ENCODE results near the gene ZNF804B. TPM values are rescaled to one million over a fixed set of nuclear protein-coding genes. Genes with fewer than 3 reads are reported as not detected.

Gene ZNF804B
- total RNA-seq, 1 donor from 2014 or later: not detected

DNA sequence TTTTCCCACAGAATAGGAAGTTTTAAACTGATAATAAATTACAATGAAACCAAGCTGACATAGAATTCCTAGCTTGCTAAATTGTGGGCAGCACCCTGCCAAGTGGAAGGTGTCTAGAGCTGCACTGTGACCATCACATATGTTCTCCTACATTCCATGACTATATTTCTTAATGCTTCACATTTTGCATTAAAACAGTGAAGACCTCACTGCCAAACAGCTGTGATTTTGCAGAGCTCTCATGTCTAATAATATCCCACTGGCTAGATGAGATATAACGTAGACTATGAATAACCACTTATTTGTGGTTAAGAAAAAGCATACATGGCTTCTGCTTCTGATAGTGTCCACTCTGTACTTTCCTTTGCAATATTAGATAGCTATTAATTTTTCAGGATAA lies 264.4 kb downstream of the ZNF804B start:
- H3K27me3 Mint-ChIP-seq (ENCODE audit: low read depth): no peaks in the 10 kb centered on the region

GRCh38 chr7:89027781-89028180 lies 268.3 kb downstream of the ZNF804B start:
- no peak for DNase-seq (ENCODE audit: low spot score)
- Mint-ChIP-seq H3K36me3 (ENCODE audit: low read depth) (no peaks in the 10 kb centered on the region), H3K27ac (no peak overlapping the region), H3K4me1 (ENCODE audit: low read depth) (no peaks in the 10 kb centered on the region), H3K4me3 (ENCODE audit: low read depth) (no peak overlapping the region), H3K9me3 (no peaks in the 10 kb centered on the region), H3K27me3 (ENCODE audit: low read depth) (no peaks in the 10 kb centered on the region)
- intact Hi-C loops (cut with micrococcal nuclease): loop anchor here (2.0 kb wide), 1 partner anchor 25 kb away; no protein-coding TSS in a partner anchor

More for the DNA sequence above, 264.4 kb downstream of the ZNF804B start:
- no peak for DNase-seq (ENCODE audit: low spot score)
- H3K4me3 Mint-ChIP-seq (ENCODE audit: low read depth): no peak overlapping the region
- H3K27ac Mint-ChIP-seq: no peak overlapping the region
- intact Hi-C loops (cut with micrococcal nuclease): no loop called here
- H3K9me3 Mint-ChIP-seq: no peaks in the 10 kb centered on the region
- H3K36me3 Mint-ChIP-seq (ENCODE audit: low read depth): no peaks in the 10 kb centered on the region
- H3K4me1 Mint-ChIP-seq (ENCODE audit: low read depth): no peaks in the 10 kb centered on the region

- H3K4me1 Mint-ChIP-seq (ENCODE audit: low read depth): no peaks in the 10 kb centered on the region
- no peak overlapping the region for H3K27ac Mint-ChIP-seq
- no peak overlapping the region for H3K4me3 Mint-ChIP-seq (ENCODE audit: low read depth)
- H3K36me3 Mint-ChIP-seq (ENCODE audit: low read depth): no peaks in the 10 kb centered on the region
- no peaks in the 10 kb centered on the region for H3K9me3 Mint-ChIP-seq
- intact Hi-C loops (cut with micrococcal nuclease): loop anchor here (2.0 kb wide), 1 partner anchor 26 kb away; no protein-coding TSS in a partner anchor
- H3K27me3 Mint-ChIP-seq (ENCODE audit: low read depth): no peaks in the 10 kb centered on the region
- DNase-seq (ENCODE audit: low spot score): no peak
Measured at GRCh38 chr7:89028319-89028718, 268.8 kb downstream of the ZNF804B start.

- intact Hi-C loops (cut with micrococcal nuclease): loop anchor here (2.0 kb wide), 1 partner anchor 27 kb away; no protein-coding TSS in a partner anchor
- Mint-ChIP-seq H3K9me3 (no peaks in the 10 kb centered on the region), H3K4me3 (ENCODE audit: low read depth) (no peak overlapping the region), H3K36me3 (ENCODE audit: low read depth) (no peaks in the 10 kb centered on the region), H3K4me1 (ENCODE audit: low read depth) (no peaks in the 10 kb centered on the region), H3K27me3 (ENCODE audit: low read depth) (no peaks in the 10 kb centered on the region), H3K27ac (no peak overlapping the region)
- no peak for DNase-seq (ENCODE audit: low spot score)
Measured at GRCh38 chr7:89029864-89030263, 270.4 kb downstream of the ZNF804B start.

DNA sequence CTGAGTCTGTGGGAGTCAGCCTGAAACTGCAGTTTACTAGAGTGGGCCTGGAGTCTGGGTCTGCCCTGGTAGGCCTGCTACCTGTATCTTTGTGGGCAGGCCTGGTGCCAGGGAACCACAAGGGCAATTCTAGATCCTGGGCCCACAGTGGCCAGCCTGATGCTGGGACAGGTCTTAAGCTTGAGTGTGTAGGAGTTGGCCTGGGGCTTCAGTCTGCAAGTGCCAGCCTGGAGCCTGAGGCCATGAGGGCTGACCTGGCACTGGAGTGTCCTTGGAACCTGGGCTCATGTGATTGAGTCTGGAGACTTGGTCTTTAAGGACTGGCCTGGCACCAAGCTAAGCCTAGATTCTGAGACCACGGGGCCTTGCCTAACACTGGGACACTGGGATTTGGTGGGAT lies 281.7 kb downstream of the ZNF804B start:
- Mint-ChIP-seq H3K4me3 (ENCODE audit: low read depth) (no peak overlapping the region), H3K4me1 (ENCODE audit: low read depth) (no peaks in the 10 kb centered on the region), H3K9me3 (peaks cover 5% of the 10 kb centered on the region), H3K27ac (no peak overlapping the region), H3K36me3 (ENCODE audit: low read depth) (no peaks in the 10 kb centered on the region), H3K27me3 (ENCODE audit: low read depth) (no peaks in the 10 kb centered on the region)
- no peak for DNase-seq (ENCODE audit: low spot score)
- intact Hi-C loops (cut with micrococcal nuclease): no loop called here

- Mint-ChIP-seq H3K27me3 (ENCODE audit: low read depth) (no peaks in the 10 kb centered on the region), H3K27ac (no peak overlapping the region), H3K9me3 (peaks cover 5% of the 10 kb centered on the region), H3K4me1 (ENCODE audit: low read depth) (no peaks in the 10 kb centered on the region), H3K4me3 (ENCODE audit: low read depth) (no peak overlapping the region), H3K36me3 (ENCODE audit: low read depth) (no peaks in the 10 kb centered on the region)
- intact Hi-C loops (cut with micrococcal nuclease): no loop called here
- DNase-seq (ENCODE audit: low spot score): no peak
Measured at GRCh38 chr7:89042940-89043339, 283.4 kb downstream of the ZNF804B start.

DNA sequence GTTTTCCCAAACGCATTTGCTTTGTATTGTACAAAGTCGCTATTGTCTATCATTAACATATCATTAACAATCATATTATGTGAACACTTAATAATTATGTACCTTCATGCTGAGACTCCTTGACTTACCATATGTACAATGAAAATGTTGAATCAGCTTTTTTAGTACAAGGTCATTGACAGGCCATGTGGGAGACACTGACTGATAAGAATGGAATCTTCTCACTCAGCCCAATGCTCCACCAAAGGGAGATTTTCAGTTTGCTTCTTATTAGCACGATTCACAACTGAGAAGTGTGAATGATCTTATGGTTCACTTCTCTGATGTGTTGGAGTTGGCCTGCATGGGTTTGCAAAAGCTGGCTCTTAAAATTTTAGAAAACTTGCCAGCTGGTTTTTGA lies 289.5 kb downstream of the ZNF804B start:
- intact Hi-C loops (cut with micrococcal nuclease): no loop called here

DNA sequence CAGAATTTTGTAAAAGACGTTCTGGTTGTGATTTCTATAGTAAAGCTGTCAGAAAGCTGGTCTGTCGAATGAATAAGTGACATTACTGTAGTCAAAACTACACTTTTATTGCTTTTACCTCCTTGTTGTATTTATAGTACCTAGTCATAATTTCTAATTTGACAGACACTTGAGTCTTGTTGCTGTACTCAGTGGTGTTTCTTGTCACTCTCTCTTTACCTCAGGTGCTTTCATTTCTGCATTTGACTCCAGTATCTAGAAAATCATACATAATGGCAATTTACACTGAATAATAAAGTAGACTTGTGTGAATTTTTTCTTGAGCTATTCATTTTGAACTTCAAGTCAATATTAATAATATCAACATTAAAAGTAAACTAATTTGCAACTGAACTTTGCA lies 293.6 kb downstream of the ZNF804B start:
- Mint-ChIP-seq H3K27me3 (ENCODE audit: low read depth) (no peaks in the 10 kb centered on the region), H3K4me3 (ENCODE audit: low read depth) (no peak overlapping the region), H3K27ac (no peak overlapping the region), H3K36me3 (ENCODE audit: low read depth) (no peaks in the 10 kb centered on the region), H3K9me3 (no peaks in the 10 kb centered on the region), H3K4me1 (ENCODE audit: low read depth) (no peaks in the 10 kb centered on the region)
- DNase-seq (ENCODE audit: low spot score): no peak
- intact Hi-C loops (cut with micrococcal nuclease): no loop called here

More for the DNA sequence above, 289.5 kb downstream of the ZNF804B start:
- DNase-seq (ENCODE audit: low spot score): no peak
- Mint-ChIP-seq H3K36me3 (ENCODE audit: low read depth) (no peaks in the 10 kb centered on the region), H3K27me3 (ENCODE audit: low read depth) (no peaks in the 10 kb centered on the region), H3K9me3 (peaks cover 5% of the 10 kb centered on the region), H3K4me1 (ENCODE audit: low read depth) (no peaks in the 10 kb centered on the region), H3K4me3 (ENCODE audit: low read depth) (no peak overlapping the region), H3K27ac (no peak overlapping the region)

DNA sequence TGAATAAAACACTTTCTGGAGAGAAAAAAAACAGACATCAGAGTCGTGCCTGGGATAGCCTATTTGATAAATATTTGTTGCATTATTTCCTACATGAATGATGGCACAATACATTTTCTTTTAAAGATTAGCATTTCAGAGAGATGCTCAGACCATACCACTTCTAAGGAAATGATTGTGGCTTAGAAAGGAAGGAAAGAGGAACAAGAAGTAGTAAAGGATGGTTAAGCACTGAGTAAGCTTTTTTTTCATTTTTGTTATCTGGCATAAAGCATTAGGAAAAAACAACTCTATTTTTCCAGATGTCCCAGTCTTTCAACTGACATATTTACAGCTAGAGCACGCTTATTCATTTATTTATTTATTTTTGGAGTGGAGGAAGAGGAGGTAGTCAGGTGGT lies 294.9 kb downstream of the ZNF804B start:
- DNase-seq (ENCODE audit: low spot score): no peak
- no peaks in the 10 kb centered on the region for H3K9me3 Mint-ChIP-seq
- no peaks in the 10 kb centered on the region for H3K4me1 Mint-ChIP-seq (ENCODE audit: low read depth)
- no peak overlapping the region for H3K4me3 Mint-ChIP-seq (ENCODE audit: low read depth)
- intact Hi-C loops (cut with micrococcal nuclease): no loop called here
- no peaks in the 10 kb centered on the region for H3K36me3 Mint-ChIP-seq (ENCODE audit: low read depth)
- no peak overlapping the region for H3K27ac Mint-ChIP-seq
- no peaks in the 10 kb centered on the region for H3K27me3 Mint-ChIP-seq (ENCODE audit: low read depth)

DNA sequence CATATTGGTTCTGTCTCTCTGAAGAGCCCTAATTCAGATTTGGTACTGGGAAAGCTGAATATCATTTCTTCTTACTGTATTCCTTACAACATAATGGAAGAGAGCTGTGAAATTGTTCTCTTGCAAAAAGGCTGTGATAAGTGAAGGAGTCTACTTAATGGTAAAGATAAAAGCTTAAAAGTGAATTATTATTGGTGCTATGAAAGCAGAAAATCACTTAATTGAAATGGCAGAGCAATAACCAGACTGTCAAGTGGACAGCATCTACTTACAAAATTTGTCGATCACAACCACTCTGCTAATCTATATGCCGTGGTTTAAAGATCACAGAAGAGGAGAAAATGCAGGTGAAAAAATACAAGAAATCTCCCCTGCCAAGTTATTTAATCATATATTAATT lies 300.7 kb downstream of the ZNF804B start:
- Mint-ChIP-seq H3K4me3 (ENCODE audit: low read depth) (no peak overlapping the region), H3K4me1 (ENCODE audit: low read depth) (no peaks in the 10 kb centered on the region), H3K27me3 (ENCODE audit: low read depth) (no peaks in the 10 kb centered on the region), H3K36me3 (ENCODE audit: low read depth) (no peaks in the 10 kb centered on the region), H3K27ac (no peak overlapping the region), H3K9me3 (no peaks in the 10 kb centered on the region)
- DNase-seq (ENCODE audit: low spot score): no peak
- intact Hi-C loops (cut with micrococcal nuclease): no loop called here

GRCh38 chr7:89064831-89065230 lies 305.3 kb downstream of the ZNF804B start:
- Mint-ChIP-seq H3K27me3 (ENCODE audit: low read depth) (no peaks in the 10 kb centered on the region), H3K4me3 (ENCODE audit: low read depth) (no peak overlapping the region), H3K4me1 (ENCODE audit: low read depth) (no peaks in the 10 kb centered on the region), H3K27ac (no peak overlapping the region), H3K36me3 (ENCODE audit: low read depth) (no peaks in the 10 kb centered on the region), H3K9me3 (no peaks in the 10 kb centered on the region)
- intact Hi-C loops (cut with micrococcal nuclease): no loop called here
- no peak for DNase-seq (ENCODE audit: low spot score)

DNA sequence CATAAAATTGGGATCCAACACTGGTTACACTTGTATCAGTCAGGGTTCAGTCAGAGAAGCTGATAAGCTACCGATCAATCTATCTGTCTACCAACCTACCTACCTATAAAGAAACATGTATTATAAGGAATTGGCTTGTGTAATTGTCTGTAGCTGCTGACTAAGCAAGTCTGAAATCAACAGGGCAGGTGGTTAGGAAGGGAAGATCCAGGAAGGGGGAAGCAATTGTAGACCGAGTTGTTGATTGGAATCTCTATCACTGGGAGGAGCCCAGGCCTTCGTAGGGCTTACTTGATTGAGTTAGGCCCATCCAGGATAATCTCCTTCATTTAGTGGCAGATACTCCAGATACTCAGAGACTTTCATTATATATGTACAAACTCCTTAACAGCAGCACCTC lies 307.5 kb downstream of the ZNF804B start:
- intact Hi-C loops (cut with micrococcal nuclease): no loop called here
- no peaks in the 10 kb centered on the region for H3K4me1 Mint-ChIP-seq (ENCODE audit: low read depth)
- no peak overlapping the region for H3K4me3 Mint-ChIP-seq (ENCODE audit: low read depth)
- H3K9me3 Mint-ChIP-seq: no peaks in the 10 kb centered on the region
- H3K27me3 Mint-ChIP-seq (ENCODE audit: low read depth): no peaks in the 10 kb centered on the region
- no peak for DNase-seq (ENCODE audit: low spot score)
- no peaks in the 10 kb centered on the region for H3K36me3 Mint-ChIP-seq (ENCODE audit: low read depth)
- no peak overlapping the region for H3K27ac Mint-ChIP-seq

- H3K27me3 Mint-ChIP-seq (ENCODE audit: low read depth): no peaks in the 10 kb centered on the region
- no peaks in the 10 kb centered on the region for H3K36me3 Mint-ChIP-seq (ENCODE audit: low read depth)
- H3K4me1 Mint-ChIP-seq (ENCODE audit: low read depth): no peaks in the 10 kb centered on the region
- no peaks in the 10 kb centered on the region for H3K9me3 Mint-ChIP-seq
- intact Hi-C loops (cut with micrococcal nuclease): no loop called here
- no peak overlapping the region for H3K4me3 Mint-ChIP-seq (ENCODE audit: low read depth)
- no peak overlapping the region for H3K27ac Mint-ChIP-seq
- DNase-seq (ENCODE audit: low spot score): no peak
Measured at GRCh38 chr7:89072081-89072480, 312.6 kb downstream of the ZNF804B start.

GRCh38 chr7:89073776-89074175 lies 314.3 kb downstream of the ZNF804B start:
- no peaks in the 10 kb centered on the region for H3K36me3 Mint-ChIP-seq (ENCODE audit: low read depth)
- H3K9me3 Mint-ChIP-seq: no peaks in the 10 kb centered on the region
- intact Hi-C loops (cut with micrococcal nuclease): no loop called here
- DNase-seq (ENCODE audit: low spot score): no peak
- no peak overlapping the region for H3K4me3 Mint-ChIP-seq (ENCODE audit: low read depth)
- no peaks in the 10 kb centered on the region for H3K27me3 Mint-ChIP-seq (ENCODE audit: low read depth)
- H3K4me1 Mint-ChIP-seq (ENCODE audit: low read depth): no peaks in the 10 kb centered on the region
- no peak overlapping the region for H3K27ac Mint-ChIP-seq

All from activated T-helper 2 cell treated with anti-CD3 and anti-CD28 coated beads, Interferon-gamma antibody, Interleukin-2, Interleukin-4, amounts not matched to agents 10 μg/mL and 5 μg/mL and 100 μg/mL, durations not matched to agents 14 hours and 24 hours and 36 hours (primary cell).